HG03060 (cell line): ENCODE data around the gene GLO1.

ENCODE experiments used
- ATAC-seq: cut with Tn5 transposase; IDR thresholded peaks from one replicate; pipeline ENCODE4 v1.9.1; 2021; ENCODE audit warnings: low read depth, moderate number of reproducible peaks; ENCODE audit not compliant: unreplicated experiment

Gene GLO1

GRCh38 chr6:38631186-38631783 is 71.7 kb downstream of the GLO1 start:
- ATAC-seq: no peak
